DND-41 (cell line): Measurements from ENCODE around the gene PLP2.

Source experiments
- EZH2 ChIP-seq: IDR thresholded peaks from 3 replicates; pipeline ENCODE4 v1.6.1; 2012; ENCODE audit warnings: borderline replicate concordance, low read depth, mild to moderate bottlenecking, moderate library complexity, low read length, inconsistent platforms; ENCODE audit not compliant: severe bottlenecking
- TF ChIP-seq, protein P1 (sequence below): IDR thresholded peaks from 2 replicates; pipeline ENCODE4 v1.5.1; 2012; ENCODE audit warnings: borderline replicate concordance, low read length, moderate library complexity, mild to moderate bottlenecking; ENCODE audit not compliant: poor library complexity, severe bottlenecking; ENCODE audit errors: extremely low read depth

DNA sequence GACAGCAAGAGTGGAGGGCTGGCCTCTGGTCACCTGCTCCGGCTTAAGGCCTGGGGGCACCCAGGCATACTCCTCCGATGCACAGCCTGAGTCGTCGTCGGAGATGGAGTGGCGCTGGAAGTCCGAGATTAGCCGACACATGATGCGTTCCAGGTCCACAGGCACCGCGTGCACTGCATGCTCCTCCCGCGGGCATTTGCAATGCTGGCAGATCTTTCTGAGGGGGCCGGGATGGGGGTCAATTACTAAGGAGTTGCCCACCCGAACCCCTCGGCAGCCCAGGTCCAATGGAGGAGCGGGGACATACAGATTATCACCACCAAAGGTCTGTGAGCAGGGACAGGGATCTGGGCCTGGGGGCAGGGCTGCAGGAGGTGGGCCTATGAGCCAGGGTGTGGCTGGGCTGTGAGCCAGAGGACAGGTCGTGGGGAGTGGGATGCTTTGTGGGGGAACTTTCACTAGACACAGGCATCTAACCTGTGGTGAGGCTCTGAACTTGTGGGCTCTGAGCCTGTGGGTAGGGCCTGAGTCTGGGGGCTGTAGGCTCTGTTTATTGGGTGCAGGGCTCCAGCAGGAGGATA lies 12.1 kb downstream of the PLP2 start:
- TF ChIP-seq, protein P1, sequence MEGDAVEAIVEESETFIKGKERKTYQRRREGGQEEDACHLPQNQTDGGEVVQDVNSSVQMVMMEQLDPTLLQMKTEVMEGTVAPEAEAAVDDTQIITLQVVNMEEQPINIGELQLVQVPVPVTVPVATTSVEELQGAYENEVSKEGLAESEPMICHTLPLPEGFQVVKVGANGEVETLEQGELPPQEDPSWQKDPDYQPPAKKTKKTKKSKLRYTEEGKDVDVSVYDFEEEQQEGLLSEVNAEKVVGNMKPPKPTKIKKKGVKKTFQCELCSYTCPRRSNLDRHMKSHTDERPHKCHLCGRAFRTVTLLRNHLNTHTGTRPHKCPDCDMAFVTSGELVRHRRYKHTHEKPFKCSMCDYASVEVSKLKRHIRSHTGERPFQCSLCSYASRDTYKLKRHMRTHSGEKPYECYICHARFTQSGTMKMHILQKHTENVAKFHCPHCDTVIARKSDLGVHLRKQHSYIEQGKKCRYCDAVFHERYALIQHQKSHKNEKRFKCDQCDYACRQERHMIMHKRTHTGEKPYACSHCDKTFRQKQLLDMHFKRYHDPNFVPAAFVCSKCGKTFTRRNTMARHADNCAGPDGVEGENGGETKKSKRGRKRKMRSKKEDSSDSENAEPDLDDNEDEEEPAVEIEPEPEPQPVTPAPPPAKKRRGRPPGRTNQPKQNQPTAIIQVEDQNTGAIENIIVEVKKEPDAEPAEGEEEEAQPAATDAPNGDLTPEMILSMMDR, result no peak
- TF ChIP-seq EZH2, result no peak
